Measurements from ENCODE around the gene ZNF277. TPM values are rescaled to one million over a fixed set of nuclear protein-coding genes. Genes with fewer than 3 reads are reported as not detected.

The ZNF277 gene
- total RNA-seq, 4 donors from 2014 or later: 16.5 to 25.8 (median 19.1) TPM

DNA sequence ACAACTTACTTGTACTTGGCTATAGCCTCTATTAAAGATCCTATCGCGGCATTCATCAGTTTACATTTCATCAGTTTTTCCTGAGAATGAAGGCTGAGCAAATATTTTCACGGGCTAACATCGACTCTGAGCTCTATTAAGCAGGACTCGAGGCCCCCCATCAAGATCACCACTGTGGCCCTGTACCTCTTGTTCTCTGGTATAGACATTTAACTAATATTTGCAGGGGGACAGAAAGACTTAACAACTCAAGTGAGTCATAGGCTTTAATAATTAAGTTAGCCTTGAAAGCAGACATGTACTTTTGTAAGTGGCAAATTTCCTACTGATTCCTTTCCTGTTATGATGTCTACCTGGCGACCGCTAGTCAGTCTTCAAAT lies 45.7 kb upstream of the ZNF277 start:
- no peaks in the 10 kb centered on the region for H3K27me3 ChIP-seq
- no peak overlapping the region for H3K4me3 ChIP-seq
- H3K9me3 ChIP-seq: no peaks in the 10 kb centered on the region
- no peaks in the 10 kb centered on the region for H3K36me3 ChIP-seq
- peaks cover 0 to 50% (median 14%) of the 10 kb centered on the region in 4 donors for H3K4me1 ChIP-seq
- 66 to 67% methylated on average over 7 of the region's 7 CpGs for WGBS, 2 donors
- TF ChIP-seq POLR2A (IDR thresholded peaks at IDR 0.05) (no peak), CTCF (IDR thresholded peaks at IDR 0.05) (no peak), EP300 (IDR thresholded peaks at IDR 0.05) (no peak)
- peak overlapping the region in 2 of 4 donors; percentile 66 to 86 for H3K27ac ChIP-seq
- no peak for DNase-seq (ENCODE audit: low spot score in 2 of 2)

- DNase-seq (ENCODE audit: low spot score in 2 of 2): no peak
- H3K4me3 ChIP-seq: no peak overlapping the region
- no peaks in the 10 kb centered on the region for H3K27me3 ChIP-seq
- 65 to 69% methylated on average over 3 of the region's 3 CpGs for WGBS, 2 donors
- H3K4me1 ChIP-seq: peaks cover 0 to 50% (median 14%) of the 10 kb centered on the region in 4 donors
- H3K9me3 ChIP-seq: no peaks in the 10 kb centered on the region
- TF ChIP-seq CTCF (IDR thresholded peaks at IDR 0.05) (no peak), POLR2A (IDR thresholded peaks at IDR 0.05) (no peak), EP300 (IDR thresholded peaks at IDR 0.05) (no peak)
- peak overlapping the region in 2 of 4 donors; percentile 66 to 86 for H3K27ac ChIP-seq
- no peaks in the 10 kb centered on the region for H3K36me3 ChIP-seq
Measured at GRCh38 chr7:112161253-112162141, 45.0 kb upstream of the ZNF277 start.

GRCh38 chr7:112162142-112162766 lies 44.2 kb upstream of the ZNF277 start:
- WGBS, 2 donors: 22 to 32% methylated on average over 2 of the region's 2 CpGs
- no peak for DNase-seq (ENCODE audit: low spot score in 2 of 2)

GRCh38 chr7:112162784-112163506 lies 43.5 kb upstream of the ZNF277 start:
- peak overlapping the region in 2 of 4 donors; percentile 66 to 86 for H3K27ac ChIP-seq

More at GRCh38 chr7:112162142-112162766, 44.2 kb upstream of the ZNF277 start:
- Histone ChIP-seq H3K9me3 (no peaks in the 10 kb centered on the region), H3K27ac (peak overlapping the region in 3 of 4 donors; percentile 31 to 86 (median 66)), H3K36me3 (no peaks in the 10 kb centered on the region), H3K4me1 (peaks cover 0 to 50% (median 14%) of the 10 kb centered on the region in 4 donors), H3K27me3 (no peaks in the 10 kb centered on the region), H3K4me3 (no peak overlapping the region)
- TF ChIP-seq EP300 (IDR thresholded peaks at IDR 0.05) (peak in 1 of 2 donors; percentile 65), POLR2A (IDR thresholded peaks at IDR 0.05) (no peak)

More at GRCh38 chr7:112162784-112163506, 43.5 kb upstream of the ZNF277 start:
- no peak for DNase-seq (ENCODE audit: low spot score in 2 of 2)
- Histone ChIP-seq H3K36me3 (no peaks in the 10 kb centered on the region), H3K4me1 (peaks cover 0 to 50% (median 14%) of the 10 kb centered on the region in 4 donors), H3K4me3 (no peak overlapping the region), H3K9me3 (no peaks in the 10 kb centered on the region), H3K27me3 (no peaks in the 10 kb centered on the region)
- 42 to 49% methylated on average over 6 of the region's 6 CpGs for WGBS, 2 donors
- TF ChIP-seq EP300 (IDR thresholded peaks at IDR 0.05) (no peak), CTCF (IDR thresholded peaks at IDR 0.05) (no peak), POLR2A (IDR thresholded peaks at IDR 0.05) (no peak)

All from tibial nerve (tissue), 4 donors.